Right hindlimb (tissue), 1 donor: ENCODE results near the gene GLYR1.
"Not testable (repeated sequence)": the region's sequence is repeated elsewhere in the genome, so short reads cannot be mapped to it uniquely, and the experiment has no call there.

Experiments used
- DNase-seq: peaks from one replicate; pipeline ENCODE4 v3.0.0-alpha.2; 2018

The GLYR1 gene

DNA sequence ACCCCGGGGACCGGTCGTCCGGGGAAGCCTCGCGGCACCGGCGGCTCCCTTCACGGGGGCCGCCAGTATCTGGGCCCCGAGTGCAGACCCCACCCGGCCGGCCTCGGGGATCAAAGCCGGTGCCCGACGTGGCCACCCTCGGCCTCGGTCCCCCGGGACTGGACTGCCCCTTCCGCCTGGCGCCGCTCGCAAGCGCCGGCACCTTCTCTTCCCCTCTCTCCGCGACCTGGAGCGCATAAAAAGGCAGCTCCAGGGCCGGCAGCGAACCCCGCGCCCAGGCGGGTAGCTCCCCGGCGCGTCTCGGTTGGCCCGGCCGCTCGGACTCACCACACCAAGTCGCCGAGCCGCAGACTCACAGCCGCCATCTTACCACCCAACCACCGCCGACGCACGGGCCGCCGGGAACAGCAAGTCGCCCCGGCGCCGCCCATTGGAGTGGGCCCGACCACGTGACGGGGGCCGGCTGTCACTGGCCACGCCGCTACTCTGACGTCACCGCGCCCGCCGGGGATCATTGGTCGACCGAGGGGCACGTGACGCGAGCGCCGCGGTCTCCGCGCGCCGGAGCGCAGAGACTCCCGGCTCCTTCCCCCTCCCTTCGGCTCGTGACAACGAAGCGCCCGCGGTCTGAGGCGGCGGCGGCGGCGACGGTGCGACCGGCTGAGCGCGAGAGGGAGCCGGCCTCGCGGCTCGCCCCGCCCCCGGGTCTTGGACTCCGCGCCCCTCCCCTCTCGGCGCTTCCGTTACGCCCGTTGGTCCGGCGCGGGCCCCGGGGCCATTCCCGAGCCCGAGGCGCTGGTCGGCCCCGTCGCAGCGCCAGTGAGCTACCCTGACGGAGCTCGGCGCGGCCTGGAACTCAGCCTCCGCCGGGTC, at the start of gene GLYR1, which contains the start of gene UBN1:
GLYR1 (minus strand) TSS at position 388 of the 873 bp plus-strand sequence; CDS start at position 365, 23 bp downstream.
UBN1 (plus strand) TSS at position 581 of the 873 bp plus-strand sequence. CDS start 5,437 bp downstream, outside the sequence.
- DNase-seq = peak; percentile 99

DNA sequence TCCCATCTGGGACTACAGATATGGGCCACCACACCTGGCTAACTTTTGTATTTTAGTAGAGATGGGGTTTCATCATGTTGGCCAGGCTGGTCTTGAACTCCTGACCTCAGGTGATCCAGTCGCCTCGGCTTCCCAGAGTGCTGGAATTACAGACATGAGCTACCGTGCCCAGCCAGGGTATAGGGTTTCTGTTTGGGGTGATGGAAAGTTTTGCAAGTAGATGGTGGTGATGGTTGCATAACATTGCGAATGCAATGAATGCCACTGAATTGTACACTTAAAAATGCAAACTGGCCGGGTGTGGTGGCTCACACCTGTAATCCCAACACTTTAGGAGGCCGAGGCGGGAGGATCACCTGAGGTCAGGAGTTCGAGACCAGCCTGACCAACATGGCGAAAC, 49.7 kb upstream of the GLYR1 start:
- not testable (repeated sequence) for DNase-seq

DNA sequence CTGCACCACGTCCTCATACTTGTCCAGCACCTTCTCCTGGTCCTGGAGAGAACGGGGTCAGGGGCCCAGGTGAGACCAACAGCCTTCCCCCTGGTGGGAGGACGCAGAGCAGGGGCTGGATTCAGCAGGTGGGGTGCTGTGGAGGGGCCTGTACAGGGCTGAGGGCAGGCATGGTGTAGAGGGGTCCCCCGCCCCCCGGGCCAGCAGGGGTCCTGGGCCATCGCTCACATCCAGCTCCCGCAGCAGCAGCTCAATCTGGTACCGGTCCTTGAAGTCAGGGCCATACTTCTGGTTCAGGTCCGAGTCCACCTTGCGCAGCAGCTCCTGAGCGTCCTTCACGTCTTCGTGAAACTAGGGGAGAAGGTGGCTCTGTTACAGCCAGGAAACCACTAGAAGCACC, 48.3 kb upstream of the GLYR1 start:
- DNase-seq = no peak

DNA sequence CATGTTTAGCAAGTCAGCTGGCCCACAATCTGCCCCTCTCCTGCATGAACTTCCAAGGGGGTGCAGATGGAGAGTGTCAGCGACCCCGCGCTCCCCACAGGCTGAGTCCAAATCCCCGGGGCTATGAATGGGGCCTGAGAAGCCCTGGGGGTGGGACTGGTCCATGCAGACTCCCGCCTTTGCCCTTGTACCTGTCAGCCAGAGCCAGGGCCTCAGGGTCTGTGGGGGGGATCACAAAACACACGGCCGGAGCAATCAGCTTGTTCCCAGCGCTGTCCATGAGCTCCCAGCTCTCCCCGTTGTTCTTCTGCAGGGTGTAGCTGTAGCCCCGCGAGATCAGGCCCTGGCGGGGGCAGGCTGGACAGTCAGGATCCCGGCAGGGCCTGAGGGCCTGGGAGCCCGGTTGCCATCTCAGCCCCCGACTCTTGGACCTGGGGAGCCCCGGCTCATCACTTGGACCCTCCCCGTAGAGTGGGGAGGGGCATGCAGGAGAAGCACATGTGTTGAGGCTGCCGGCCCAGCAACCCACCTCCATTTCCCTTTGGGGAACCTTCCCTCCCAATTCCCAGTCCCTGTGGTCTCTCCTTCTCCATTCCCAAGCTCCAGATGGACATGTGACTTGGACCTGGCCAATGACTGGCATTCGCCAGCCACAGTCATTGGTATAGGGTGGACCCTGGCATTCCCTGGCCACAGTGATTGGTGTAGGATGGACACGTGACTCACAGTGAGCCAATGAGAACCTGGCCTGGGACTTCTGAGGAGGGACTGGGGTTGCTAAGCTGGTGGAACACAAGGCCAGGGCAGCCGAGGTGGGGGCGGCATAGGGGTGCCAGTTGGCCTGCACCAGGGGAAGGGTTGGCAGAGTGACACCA, 47.4 kb upstream of the GLYR1 start:
- DNase-seq = no peak

DNA sequence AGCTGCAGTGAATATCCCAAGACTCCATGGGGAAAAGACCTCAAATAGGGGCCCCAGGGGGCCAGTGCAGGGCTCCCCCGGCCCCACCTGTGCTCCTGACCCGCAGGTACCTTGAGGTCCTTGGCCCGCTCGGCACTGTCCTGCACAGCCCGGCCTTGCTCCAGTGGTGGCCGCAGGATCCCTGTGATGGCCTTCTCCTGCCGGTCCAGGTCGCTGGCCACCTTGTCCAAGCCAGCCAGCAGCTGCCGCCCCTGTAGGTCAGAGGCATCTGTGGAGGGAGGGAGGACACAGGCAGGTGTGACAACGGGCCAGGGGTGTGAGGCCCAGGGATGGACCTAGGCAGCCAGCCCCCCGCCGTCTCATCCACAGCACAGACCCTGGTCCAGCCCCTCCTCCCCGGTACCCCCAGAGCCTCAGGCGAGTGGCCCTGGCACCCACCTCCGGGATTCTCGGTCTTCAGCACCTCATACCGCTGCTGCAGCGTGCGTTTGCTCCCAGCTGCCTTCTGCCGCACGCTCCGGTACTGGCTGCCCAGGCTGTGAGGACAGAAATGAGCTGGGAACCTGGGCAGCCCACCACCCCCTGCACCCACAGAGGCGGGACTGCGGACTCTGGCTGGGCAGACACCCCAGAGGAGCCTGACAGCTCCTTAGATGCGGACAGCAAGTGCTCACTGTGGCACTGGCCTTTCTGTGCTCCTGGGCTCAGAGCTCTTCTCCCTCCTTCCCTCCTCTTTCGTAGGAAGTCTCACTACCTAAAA, 46.2 kb upstream of the GLYR1 start:
- DNase-seq = no peak

DNA sequence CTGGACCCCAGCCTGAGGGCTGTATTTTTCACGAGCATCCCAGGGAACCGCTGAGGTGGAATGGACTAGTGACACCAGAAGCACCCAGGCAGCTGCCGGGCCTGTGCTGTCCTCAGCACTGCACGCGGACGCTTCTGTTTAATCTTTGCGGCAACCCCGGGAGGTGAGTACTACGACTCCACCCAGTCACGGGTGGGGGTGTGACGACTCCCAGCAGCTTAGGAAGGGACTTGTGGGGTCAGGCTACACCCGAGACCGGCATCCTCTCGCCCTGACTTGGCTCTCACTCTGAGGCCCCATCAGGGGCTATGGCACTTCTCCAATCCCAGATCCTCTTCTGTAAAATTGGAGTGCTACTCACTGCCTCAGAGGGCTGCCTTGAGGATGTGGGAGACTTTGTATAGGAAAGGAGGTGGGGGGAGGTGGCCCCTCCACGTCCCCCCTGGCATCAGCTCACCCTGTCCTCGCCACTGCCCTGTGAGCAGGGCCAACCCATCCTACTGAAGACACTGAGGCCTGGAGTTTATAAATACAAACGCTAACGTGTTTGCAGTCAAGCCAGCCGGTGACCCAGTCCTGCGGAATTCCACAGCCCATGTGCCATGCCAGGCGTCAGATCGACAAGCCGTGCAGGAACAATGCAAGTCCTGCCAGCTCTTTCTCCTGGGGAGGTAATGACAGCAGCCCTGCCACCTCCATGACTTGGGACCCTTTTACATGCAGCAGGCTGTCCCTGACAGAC, 45.4 kb upstream of the GLYR1 start:
- DNase-seq = peak; percentile 70

DNA sequence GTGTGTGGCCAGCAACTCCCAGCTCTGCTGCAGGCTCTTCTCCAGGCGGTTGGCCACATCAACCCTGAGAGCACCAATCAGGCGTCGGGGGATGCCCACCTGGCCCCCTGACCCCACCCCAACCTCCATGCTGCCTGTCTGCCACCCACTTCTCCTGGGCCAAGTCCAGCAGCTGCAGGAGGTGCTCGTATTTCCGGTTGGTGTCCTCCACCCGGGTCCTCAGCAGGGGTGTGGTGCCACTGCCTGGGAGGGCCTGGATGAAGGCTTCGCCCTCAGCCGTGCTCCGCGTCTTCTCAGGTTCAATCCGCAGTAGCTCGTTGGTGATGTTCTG, 44.8 kb upstream of the GLYR1 start:
- DNase-seq = no peak

DNA sequence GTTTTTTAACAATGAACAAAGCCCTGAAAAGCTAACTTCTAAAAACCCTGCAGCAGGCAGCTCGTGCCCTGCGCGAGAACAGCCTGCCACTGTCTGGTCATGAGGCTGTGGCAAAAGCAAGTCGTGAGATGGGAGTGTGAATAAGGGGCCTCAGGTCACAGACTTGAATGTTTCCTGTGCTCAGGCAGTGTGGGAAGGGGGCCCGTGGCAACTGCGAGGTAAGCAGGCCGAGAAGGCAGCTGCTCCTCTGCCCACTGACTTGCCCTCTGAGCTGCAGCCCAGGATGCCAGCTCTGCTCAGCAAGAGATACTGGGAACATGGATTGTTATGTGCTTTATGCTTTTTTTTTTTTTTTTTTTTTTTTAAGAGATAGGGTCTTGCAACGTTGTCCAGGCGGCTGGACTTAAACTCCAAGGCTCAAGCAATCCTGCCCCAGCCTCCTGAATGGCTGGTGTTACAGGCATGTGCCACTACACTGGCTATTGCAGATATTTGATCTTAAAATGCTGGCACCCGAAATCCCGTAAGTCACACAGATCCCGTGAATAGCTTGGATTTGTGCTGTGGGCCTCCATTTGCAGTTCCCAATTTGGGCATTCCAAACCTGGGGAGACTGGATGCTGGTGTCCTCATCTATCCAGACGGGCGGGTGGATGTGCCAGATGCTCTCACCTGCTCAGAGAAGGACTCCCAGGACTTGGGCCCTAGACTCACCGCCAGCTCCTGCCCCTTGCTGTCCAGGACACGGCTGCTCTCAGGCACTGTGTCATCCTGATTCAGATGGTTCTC, 44.2 kb upstream of the GLYR1 start:
- no peak for DNase-seq

DNA sequence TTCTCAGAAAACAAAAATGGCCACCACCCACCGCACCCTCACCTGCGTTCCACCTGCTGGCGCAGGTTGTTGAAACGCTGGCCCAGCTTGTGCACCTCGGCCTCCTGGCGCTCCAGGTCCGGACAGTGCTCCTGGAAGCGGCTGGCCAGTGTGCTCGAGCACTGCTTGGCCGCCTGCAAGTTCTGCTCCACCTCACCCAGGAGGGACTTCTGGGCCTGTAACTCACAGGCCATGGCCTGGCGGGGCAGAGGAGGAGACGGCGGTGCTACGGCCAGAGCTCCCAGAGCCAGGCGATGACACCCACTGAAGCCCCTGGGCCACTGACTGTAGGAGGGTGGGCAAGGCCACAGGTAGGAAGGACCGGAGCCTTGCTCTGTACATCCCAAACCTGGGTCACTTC, 43.6 kb upstream of the GLYR1 start:
- no peak for DNase-seq

DNA sequence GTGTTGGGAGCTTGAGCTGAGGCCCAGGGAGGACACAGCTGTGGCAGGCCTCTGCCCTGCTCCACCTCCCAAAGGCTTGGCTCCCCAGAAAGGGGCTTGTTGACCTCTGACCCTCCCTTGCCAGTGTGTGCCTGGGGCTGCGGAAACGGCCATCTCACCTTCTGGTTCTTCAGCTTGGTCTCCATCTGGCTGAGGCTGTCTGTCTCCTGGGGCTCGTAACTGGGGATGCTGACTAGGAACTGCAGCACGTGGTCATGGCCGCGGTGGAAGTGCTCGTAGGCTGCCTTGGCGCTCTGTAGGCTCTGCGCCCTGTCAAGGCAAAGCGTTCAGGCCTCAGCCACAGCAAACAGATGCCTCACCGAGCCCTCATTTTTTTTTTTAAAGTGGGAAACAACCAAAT, 42.9 kb upstream of the GLYR1 start:
- no peak for DNase-seq

DNA sequence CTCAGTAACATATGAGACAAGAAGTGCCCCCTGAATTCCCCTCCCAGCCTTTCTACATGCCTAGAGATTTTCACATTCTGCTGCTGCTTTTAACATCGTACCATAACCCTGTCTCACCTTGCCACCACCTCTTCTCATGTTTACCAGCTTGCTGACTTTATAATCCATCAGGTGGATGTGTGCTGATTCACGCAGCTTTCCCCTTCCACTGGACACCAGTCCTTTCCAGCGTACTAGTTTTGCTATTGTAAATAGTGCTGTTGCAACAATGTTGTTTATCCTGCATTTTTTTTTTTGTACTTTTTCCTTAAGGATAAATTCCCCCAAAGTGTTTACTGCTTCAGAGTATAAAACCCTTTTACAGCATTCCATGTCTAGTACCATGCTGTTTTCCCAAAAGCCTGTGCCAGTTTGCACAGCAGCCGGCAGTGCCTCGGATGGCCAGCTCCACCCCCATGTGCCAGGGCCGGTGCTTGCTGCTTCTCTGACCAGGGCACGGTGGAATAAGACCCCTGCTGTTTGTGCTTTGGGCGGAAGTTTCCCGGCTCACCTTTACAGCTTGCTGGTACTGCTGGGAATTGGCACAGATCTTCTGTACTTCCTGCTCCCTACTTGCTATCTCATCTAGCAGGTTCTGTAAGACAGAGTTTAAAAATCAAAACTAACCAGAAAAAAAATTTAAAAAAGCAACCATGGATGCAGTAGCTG, 41.5 kb upstream of the GLYR1 start:
- no peak for DNase-seq

DNA sequence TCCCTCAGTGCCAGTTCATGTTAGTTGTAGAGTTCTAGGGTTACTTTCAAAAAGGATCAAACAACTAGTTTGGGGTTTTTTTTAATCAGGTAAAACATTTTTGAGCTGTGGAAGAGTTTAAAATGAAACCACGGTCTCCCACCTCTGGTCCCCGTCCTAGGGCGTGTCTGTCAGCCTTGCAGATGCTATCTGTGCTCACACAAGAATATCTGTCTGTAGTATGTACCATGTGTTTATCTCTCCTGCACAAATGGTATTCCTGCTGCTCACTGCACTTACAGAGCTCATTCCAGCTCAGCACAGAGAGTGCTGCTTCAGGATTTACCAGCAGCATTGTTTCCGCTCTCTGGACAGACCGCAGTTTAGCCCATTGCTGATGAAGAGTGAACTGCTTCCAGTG, 39.1 kb upstream of the GLYR1 start:
- DNase-seq = no peak

DNA sequence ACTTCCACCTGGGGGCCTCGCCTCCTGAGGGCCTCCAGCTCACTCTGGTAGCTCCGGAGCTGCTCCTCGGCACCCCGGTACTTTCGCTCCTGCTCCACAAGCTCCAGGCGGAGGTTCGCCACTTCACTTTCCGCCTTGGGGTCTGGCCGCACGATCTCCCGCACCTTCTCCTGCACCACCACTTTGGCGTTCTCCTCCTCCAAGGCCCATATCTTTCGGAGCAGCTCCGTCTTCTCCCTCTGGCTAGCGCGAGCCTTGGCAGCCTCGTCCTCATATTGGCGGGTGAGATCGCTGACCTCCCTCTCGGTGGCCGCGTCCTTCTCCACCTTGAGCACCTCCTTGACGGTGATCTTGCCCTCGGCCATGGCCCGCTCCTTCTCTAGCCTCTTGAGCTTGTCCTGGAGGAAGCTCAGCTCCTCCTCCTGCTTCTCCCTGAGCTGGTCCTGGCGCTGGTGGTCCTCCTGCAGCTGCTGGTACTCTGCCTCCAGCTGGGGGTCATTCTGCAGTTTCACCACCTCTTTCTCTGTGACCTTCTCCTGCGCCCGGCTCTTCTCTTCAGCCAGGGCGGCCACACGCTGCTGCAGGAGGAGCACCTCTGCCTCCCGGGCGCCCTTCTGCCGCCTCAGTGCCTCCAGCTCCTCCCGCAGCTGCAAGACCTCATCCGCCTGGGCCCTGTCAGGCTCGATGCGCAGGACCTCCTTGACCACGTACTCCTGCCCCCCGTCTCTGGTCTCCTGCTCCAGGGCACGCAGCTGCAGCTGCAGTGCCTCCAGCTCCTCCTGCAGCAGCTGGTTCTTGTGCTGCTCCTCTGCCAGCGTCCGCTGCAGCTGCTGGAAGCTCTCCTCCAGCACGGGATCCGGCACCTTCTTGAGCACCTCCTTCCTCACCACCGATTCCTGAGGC, 38.1 kb upstream of the GLYR1 start:
- no peak for DNase-seq

DNA sequence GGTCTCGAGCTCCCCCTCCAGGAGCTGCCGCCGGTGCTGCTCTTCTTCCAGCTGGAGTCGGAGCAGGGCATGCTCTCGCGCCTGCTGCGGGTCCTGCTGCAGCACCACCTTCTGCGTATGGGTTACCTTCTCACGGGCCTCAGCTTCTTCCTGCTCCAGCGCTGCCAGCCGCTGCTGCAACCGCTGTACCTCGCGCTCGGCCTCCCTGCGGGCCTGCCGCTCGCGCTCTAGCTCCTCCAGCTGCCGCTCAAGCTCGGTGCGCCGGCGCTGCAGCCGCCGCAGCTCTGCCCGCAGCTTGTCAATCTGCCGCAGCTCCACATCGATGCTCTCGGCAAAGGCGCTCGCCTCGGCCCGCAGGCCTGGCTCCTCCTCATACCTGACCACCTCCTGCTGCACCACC, 37.1 kb upstream of the GLYR1 start:
- no peak for DNase-seq

DNA sequence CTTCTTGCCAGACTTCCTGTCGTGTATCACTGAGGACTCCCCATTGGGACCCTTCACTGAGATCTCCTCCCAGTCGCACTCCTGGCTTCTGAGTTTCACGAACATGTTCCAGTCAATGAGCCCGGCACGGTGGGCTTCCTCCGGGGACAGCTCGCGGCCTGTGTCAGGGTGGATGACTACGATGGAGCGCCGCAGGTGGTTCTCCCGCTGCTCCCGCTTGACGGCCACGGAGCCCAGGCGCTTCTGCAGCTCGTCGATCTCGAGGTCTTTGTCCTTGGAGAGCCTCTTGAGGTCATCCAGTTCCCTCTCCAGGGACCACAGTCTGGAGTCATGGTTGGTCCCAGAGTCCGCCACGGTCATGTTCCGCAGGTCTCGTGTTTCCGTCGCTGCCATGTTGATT, 36.4 kb upstream of the GLYR1 start:
- no peak for DNase-seq

DNA sequence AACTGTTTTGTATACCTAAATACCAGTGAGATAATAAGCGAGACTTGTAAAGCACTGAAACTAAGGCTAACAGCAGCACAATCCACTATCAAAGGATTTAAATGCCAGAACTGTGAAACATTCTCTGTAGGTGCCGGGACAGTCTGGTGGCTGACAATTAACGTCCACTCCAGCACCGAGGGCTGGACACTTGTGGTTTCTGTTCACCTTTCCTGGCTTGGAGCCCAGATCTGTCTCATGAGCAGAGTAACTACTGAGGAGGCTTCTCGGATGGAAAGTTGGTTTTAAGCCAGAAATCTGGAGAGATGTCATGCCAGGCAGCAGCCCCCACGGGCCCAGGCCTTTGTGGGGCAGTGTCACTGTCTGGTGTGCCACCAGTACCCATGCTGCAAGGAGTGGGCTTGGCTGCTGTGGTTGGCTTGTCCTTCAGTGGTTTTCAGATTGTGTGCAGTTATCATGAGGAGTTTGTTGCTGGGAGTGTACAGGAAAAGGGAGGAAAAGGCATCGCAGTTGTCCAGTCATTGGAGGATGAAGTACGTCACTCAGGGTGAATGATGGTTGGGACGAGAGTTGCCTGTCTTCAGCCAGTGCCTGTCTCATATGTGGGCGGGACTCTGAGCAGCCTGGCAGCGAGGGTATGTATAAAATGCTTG, 35.7 kb upstream of the GLYR1 start:
- DNase-seq = no peak

DNA sequence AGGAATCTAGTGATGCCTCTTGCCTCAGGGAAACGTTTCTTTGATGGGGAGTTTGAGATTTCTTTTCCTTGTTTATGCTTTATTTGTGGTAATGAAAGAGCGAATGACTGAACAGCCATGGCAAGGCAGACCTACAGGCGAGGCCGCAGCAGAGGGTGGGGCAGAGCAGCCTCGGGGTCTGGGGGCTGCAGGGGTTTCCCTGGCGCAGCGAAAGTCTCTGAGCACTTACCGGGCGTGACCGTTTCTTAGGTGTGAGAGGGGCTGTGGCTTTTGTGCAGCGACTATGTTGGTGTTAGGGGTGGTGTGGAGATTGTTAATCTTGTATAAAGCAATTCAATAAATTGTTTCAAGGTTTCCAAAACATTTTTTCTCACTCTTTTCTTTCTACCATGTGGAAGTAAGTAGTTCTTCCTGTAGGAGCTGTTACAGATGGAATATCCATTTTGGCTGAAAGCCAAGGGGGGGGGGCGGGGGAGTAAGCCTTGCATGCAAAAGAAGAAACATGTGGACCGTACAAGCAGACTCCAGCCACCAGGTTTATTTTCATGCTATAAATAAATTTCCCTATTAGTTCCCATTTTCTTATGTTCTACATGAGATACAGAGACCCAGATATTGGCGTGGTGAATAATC, 35.0 kb upstream of the GLYR1 start:
- peak; percentile 79 for DNase-seq

DNA sequence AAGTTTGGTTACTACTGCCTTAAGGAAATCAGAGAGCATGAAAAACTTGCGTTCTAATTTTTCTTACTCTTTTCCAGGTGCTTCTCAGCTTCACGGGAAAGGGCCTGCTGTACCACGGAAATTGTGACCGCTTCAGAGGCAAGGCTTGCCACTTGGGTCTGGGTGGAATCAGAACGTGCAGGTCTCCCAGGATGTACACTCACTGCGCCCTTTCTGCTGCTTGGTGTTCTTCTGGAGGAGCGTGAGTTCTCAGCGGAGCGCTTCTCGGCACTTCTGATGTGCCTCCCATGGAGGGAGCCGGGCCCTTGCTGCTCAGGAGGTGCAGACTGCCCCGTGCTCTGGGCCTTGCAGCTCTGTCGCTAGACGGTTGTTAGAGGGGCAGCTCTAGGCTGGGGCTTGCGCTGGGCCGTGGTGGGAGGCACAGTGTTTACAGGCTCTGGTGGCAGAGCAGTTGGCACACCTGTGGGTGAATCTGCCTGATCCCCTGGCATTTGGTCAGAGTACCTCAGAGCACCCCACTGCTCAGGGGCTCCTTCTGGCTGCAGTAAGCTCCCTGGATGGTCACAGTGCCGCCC, 33.0 kb upstream of the GLYR1 start:
- DNase-seq = no peak
